Endothelial cell of umbilical vein (primary cell): Measurements from ENCODE around the gene KLF13.

Experiments used
- EZH2 ChIP-seq: IDR thresholded peaks from 2 replicates; pipeline ENCODE4 v1.6.1; 2012; ENCODE audit warnings: borderline replicate concordance, low read depth, mild to moderate bottlenecking, moderate library complexity, low read length, inconsistent platforms; ENCODE audit not compliant: severe bottlenecking
- POLR2A ChIP-seq: IDR thresholded peaks from 2 replicates; pipeline ENCODE4 v1.6.1; 2012; ENCODE audit warnings: low read depth, mild to moderate bottlenecking, control low read depth, low read length
- POLR2AphosphoS5 ChIP-seq: IDR thresholded peaks from 2 replicates; pipeline ENCODE4 v1.6.1; 2012; ENCODE audit warnings: low read depth, mild to moderate bottlenecking, control low read depth, low read length, moderate library complexity; ENCODE audit not compliant: insufficient read depth
- TF ChIP-seq, protein P1 (sequence below), 2 donors: IDR thresholded peaks; 1 replicate in 1 of 2; 2 replicates in 1 of 2; pipeline ENCODE4 v1.5.1; 2011; ENCODE audit warnings: low read length in 2 of 2, mild to moderate bottlenecking in 2 of 2, moderate library complexity in 2 of 2, control low read depth in 1 of 2, inconsistent platforms in 1 of 2, low read depth in 1 of 2; ENCODE audit not compliant: insufficient read depth in 1 of 2; ENCODE audit errors: extremely low read depth in 1 of 2

DNA sequence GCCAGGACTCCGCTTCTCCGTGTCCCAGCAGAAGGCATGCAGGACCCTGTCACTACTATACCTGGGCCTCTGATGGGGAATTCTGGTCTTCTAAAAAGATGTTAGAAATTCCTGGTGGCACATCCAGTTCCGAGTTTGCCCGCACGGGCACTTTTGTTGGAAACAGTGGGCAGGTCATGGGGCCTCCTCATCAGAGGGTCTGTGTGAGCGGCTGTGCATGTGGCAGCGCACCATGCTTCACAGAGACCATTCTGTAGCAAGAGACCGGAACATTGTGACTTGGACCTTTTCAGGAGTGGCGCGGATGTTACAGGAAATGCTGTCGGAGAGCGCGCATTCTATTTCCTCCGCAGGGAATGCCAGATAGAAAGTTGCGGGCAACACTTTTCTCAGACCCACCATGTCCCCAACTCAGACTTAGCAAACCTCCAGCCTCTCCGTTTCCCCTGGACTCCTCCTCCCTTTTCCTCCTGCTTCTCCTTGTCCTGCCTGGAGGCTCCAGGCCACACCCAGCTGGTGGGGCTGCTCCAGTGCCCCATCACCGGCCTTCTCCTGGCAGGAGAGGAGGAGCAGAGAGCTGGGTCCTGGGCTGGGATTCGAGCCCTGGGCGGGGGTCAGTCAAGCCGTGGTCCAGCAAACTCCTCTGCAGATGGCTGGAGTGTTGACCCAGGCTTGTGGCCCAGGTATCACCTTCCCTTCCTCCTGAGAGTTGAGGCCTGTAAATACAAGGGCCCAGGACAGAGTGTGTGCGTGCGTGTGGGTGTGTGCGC lies 46.6 kb downstream of the KLF13 start:
- TF ChIP-seq, protein P1, sequence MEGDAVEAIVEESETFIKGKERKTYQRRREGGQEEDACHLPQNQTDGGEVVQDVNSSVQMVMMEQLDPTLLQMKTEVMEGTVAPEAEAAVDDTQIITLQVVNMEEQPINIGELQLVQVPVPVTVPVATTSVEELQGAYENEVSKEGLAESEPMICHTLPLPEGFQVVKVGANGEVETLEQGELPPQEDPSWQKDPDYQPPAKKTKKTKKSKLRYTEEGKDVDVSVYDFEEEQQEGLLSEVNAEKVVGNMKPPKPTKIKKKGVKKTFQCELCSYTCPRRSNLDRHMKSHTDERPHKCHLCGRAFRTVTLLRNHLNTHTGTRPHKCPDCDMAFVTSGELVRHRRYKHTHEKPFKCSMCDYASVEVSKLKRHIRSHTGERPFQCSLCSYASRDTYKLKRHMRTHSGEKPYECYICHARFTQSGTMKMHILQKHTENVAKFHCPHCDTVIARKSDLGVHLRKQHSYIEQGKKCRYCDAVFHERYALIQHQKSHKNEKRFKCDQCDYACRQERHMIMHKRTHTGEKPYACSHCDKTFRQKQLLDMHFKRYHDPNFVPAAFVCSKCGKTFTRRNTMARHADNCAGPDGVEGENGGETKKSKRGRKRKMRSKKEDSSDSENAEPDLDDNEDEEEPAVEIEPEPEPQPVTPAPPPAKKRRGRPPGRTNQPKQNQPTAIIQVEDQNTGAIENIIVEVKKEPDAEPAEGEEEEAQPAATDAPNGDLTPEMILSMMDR (IDR thresholded peaks at IDR 0.05; ENCODE audit: extremely low read depth in 1 of 2, insufficient read depth in 1 of 2, low read depth in 1 of 2, low read length in 2 of 2): no peak
- TF ChIP-seq POLR2A (no peak), EZH2 (no peak), POLR2AphosphoS5 (no peak)
